ENCODE measurements around the gene FAHD1.
"Not testable (repeated sequence)": the region's sequence is repeated elsewhere in the genome, so short reads cannot be mapped to it uniquely, and the experiment has no call there.

The FAHD1 gene

DNA sequence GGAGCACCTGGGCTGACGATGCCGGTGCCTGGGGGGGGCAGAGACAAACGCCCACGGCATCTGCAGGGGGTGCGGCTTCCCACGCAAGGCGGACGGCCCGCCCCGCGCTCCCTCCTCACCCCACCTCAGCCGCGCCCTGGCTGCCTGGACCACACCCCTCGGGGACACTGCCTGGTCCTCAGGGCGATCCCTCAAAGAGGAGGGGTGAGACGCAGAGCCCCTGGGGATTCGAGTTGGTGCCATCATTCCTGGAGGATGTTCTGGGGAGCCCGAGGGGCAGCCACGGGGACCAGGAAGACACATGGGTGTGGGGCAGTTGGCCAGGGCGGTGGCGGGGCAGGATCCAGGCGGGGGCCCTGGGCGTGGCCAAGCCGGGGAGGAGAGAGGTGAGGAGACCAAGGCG is 37.4 kb upstream of the FAHD1 start:
- DNase-seq (ENCODE audit: low read depth, low spot score): no peak

DNA sequence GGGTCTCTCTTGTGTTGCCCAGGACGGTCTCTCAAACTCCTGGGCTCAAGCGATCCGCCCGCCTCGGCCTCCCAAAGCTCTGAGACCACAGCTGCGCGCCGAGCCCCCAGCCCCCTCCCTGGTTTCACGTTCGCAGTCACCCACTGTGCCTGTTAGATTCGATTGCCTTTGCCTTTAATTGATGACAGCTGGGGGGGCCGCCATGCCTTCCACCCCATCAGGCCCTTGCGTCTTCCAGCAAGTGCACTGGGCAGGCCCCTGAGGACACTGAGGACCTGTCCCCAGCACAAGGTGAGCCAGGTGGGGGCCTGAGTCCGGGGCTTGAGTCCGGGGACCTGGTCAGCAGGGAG is 36.8 kb upstream of the FAHD1 start:
- no peak for DNase-seq (ENCODE audit: low read depth, low spot score)

DNA sequence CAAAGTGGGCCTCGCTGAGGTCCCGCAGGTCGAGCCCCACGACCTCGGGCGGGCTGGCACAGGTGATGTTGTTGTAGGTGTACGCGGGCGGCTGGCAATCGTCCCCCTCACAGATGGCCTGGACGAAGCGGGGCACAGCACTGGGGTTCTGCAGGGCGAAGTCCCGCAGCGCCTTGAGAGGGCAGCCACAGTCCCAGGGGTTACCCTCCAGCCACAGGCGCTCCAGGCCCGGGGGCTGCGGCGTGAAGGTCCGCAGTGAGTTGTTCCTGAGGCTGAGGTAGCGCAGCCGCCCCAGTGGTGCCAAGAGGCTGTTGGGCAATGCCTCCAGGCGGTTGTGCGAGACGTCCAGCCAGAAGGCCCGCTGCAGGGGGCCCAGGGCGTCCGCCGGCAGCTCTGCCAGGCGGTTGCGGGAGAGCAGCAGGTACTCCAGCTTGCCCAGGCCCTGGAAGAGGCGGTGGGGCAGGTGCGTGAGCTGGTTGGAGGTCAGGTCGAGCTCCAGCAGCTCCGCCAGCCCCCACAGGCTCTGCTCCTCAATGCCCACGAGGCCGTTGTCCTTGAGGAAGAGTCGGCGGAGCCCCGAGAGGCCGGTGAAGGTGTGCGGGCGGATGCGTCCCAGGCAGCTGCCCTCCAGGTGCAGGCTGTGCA is 36.3 kb upstream of the FAHD1 start:
- no peak for DNase-seq (ENCODE audit: low read depth, low spot score)

DNA sequence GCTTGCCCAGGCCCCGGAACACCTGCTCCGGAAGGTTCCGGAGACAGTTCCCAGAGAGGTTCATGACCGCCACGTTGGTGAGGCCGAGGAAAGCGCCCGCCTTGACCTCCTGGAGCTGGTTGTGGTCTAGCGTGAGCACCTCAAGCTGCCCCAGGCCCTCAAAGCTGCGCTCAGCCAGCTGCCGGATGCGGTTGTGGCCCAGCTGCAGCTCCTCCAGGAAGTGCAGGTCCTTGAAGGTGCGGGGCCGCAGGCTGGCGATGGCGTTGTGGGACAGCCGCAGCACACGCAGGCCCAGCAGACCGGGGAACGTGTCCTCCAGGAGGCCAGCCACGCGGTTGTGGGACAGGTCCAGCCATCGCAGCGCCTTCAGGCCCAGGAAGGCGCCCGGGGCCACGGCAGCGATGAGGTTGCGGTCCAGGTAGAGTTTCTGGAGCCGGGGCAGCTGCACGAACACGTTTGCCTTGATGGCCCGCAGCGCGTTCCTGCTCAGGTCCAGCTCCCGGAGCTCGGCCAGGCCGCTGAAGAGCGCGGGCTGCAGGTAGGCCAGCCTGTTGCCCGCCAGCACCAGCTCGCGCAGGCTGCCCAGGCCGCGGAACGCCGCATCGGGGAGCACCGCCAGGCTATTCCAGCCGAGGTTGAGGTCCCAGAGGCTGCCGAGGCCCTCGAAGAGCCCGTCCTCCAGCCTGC is 35.6 kb upstream of the FAHD1 start:
- no peak for DNase-seq (ENCODE audit: low read depth, low spot score)

GRCh38 chr16:1791943-1792812 is 34.8 kb upstream of the FAHD1 start:
- no peak for DNase-seq (ENCODE audit: low read depth, low spot score)

DNA sequence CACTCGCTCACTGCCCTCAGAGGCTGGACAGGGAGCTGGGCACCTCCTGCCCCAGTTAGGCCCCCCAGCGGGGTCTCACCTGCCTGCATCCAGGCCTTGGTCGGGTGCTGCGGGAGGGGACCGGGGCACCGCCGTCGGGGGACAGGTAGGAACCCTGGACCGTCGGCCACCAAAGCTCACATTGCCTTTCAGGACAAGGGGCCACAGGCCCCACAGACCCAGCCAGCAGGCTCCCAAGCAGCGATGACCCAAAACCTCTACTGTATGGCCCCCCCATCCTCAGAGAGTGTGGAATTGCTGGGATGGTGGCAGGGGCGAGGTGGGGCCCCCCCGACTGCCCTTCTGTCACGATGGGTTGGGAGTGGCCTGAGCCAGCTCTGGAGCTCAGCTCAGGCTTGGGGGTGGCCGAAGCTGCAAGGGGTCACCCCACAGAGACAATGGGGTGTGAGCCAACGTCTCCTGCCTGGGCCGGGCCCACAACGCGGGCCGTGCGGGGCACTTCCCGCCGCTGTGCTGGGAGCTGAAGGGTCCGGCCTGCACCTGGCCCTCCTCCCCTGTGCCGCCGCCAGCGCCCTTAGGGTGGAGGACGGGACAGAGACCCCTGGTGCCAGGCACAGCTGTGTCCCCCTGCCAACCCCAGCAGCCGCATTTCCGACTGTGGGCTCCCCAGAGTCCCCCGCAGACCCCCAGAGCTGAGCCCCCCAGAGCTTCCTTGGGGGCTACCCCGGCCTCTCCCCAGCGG is 34.0 kb upstream of the FAHD1 start:
- no peak for DNase-seq (ENCODE audit: low read depth, low spot score)

- no peak for DNase-seq (ENCODE audit: low read depth, low spot score)
These were observed 33.3 kb upstream of the FAHD1 start, which contains the start of gene IGFALS for GRCh38 chr16:1793578-1794220. IGFALS (minus strand) TSS chr16:1793705; CDS start chr16:1793652, 53 bp downstream.

- DNase-seq (ENCODE audit: low read depth, low spot score): no peak
These were observed 32.7 kb upstream of the FAHD1 start for GRCh38 chr16:1794221-1794871.

DNA sequence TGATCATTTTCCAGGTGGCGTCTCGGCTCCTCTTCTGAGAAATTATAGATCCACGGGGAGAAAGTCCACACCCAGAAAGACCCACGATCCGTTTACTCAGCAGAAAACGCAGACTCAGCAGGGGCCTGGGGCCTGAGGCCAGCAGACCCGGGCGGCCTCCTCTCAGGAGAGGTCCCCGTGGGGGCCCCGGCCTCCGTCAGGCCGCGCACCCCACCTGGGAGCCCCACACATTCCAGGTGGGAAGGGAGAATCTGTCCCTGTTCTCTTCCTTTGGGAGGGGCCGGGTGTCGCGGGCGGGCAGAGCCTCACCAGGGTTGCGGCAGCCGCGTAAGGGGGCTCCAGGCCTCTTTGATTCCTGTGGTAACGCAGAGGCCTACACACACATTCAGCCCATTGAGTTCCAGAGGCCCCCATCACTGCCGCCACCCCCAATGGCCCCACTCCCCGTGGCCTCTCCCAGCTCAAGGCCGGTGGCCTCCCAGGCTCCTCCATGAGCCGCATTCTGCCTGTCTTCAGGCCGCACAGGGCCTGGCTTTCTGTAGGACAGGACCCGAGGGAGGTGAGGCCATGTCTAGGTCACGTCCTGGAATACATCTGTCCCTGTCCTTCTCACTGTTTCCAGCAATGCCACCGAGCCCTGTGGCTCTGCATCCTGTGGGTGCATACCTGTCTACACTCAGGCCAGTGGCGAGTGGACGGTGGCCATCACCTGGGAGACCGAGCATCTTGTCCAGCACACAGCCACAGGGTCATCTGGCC is 31.9 kb upstream of the FAHD1 start:
- no peak for DNase-seq (ENCODE audit: low read depth, low spot score)

GRCh38 chr16:1799263-1799662 is 27.7 kb upstream of the FAHD1 start:
- DNase-seq (ENCODE audit: low read depth, low spot score): not testable (repeated sequence)

- DNase-seq (ENCODE audit: low read depth, low spot score): no peak
These were observed 26.3 kb upstream of the FAHD1 start for GRCh38 chr16:1800701-1801100.

DNA sequence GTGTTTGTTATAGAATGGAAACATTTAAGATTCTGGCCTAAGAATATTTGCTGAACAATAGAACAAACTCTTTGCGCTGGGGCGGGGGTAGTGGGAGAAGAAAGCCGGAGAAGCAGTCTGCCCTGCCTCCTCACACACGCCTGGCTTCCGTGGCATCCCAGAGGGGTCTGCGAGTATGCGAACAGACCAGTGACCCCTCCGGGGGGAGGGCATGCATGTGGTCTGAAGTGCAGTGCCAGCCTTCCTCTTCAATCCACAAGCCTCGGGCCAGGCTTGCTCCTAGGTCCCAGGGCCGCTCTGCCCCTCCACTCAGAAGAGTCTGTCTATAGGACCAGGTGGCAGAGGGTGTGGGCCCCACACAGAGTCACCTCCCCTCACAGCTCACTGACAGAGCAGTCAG is 19.4 kb upstream of the FAHD1 start:
- DNase-seq (ENCODE audit: low read depth, low spot score): no peak

DNA sequence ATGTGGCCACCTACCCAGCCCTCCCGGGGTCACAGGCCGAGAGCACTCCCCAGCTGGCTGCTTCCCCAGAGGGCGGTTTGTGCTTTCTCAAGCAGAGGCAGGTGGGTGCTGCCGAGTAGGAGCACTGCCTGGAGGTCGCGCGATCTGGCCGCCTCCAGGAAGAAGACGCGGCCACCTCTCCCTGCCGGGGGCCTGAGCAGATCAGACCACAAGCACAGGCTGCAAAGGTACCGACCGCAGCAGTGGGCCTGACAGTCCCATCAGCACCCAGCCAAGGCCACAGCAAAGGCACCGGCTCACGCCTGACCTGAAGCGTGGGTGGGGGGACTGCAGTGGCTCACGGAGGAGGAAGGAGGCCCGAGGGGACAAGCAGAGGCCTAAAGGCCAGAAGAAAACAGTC is 18.3 kb upstream of the FAHD1 start:
- DNase-seq (ENCODE audit: low read depth, low spot score): no peak

DNA sequence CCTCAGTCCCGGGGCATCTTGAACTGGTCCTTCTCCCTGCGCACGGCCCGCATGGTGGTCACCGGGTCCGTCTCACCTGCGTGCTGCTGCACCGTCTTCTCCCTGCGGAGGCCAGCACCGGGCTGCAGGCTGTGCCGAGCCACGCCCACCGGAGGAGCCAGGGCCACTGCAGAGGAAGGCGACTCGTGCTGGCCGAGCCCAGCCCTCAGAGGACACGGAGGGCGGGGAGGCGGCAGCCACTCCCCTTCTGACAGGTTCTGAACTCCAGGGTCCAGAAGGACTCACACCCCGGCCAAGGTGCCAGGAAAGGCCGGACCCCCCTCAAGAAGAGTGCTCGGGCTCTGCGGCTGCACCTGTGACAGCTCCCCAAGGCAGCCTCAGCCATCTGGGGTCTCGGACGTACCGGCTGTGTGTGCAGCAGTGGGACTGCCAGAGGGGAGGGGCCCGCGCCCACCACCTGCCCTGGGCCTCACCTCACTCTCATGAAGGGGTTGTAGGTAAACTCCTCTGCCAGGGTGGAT is 17.7 kb upstream of the FAHD1 start:
- DNase-seq (ENCODE audit: low read depth, low spot score): no peak

GRCh38 chr16:1810106-1810505 is 16.9 kb upstream of the FAHD1 start:
- DNase-seq (ENCODE audit: low read depth, low spot score): no peak

DNA sequence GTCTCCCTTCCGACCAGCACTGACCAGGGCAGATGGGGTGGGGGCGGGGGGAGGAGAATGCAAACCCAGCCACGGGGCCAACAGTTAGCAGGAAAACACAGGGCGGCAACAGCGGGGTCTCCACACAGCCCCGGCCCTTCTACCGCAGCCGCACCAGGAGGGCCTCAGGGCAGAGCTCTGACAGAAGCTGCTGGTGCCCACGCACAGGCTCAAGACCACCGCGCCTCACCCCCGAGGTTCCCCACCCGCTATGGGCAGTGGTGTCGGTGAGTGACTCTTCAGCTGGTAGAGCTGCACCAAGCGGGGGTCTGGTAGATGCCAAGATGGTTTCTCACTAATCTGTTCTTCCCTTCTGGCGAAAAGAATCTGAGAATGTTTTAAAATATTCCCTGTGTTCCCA is 16.5 kb upstream of the FAHD1 start:
- DNase-seq (ENCODE audit: low read depth, low spot score): no peak

GRCh38 chr16:1812732-1813163 is 14.3 kb upstream of the FAHD1 start:
- peak; percentile 20 for DNase-seq (ENCODE audit: low read depth, low spot score)

- no peak for DNase-seq (ENCODE audit: low read depth, low spot score)
These were observed 11.5 kb upstream of the FAHD1 start for GRCh38 chr16:1815461-1815860.

- DNase-seq (ENCODE audit: low read depth, low spot score): no peak
These were observed 10.4 kb upstream of the FAHD1 start for GRCh38 chr16:1816396-1817275.
